ENCODE measurements around the gene CROCC.
"Not testable (repeated sequence)": the region's sequence is repeated elsewhere in the genome, so short reads cannot be mapped to it uniquely, and the experiment has no call there.

DNA sequence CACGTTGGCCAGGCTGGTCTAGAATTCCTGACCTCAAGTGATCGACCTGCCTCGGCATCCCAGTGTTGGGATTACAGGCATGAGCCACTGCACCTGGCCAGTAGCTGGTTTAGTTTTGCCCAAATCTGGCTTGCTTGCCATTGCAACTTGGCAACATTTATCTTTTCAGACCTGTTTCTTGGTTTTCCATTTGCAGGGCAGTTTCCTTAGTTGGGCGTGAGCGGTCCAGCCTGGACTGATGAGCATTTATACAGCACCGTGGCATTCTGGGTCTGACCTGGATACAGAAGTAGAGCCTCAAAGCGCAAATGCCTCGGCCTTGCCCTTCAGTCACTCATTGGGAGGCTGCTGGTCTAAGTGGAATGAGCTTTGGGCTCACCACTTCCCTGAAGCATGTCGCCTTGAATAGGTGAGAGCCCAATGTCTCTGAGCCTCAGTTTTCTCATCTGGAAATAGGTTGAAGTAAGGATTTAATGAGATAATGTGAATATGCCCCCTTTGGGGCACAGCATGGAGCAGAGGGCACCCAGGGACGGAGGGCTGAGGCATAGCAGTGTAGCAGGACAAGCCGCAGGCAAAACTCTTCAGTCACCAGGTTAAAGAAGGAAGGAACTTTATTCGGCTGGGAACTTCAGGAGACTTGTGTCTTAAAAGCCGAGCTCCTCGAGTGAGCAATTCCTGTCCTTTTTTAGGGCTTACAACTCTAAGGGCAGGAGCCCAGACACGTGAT lies 2.6 kb upstream of the CROCC start:
- TF ChIP-seq, protein P1, sequence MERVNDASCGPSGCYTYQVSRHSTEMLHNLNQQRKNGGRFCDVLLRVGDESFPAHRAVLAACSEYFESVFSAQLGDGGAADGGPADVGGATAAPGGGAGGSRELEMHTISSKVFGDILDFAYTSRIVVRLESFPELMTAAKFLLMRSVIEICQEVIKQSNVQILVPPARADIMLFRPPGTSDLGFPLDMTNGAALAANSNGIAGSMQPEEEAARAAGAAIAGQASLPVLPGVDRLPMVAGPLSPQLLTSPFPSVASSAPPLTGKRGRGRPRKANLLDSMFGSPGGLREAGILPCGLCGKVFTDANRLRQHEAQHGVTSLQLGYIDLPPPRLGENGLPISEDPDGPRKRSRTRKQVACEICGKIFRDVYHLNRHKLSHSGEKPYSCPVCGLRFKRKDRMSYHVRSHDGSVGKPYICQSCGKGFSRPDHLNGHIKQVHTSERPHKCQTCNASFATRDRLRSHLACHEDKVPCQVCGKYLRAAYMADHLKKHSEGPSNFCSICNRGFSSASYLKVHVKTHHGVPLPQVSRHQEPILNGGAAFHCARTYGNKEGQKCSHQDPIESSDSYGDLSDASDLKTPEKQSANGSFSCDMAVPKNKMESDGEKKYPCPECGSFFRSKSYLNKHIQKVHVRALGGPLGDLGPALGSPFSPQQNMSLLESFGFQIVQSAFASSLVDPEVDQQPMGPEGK (CRISPR knock-in tag; IDR thresholded peaks at IDR 0.05; ENCODE audit: borderline replicate concordance), result not testable (repeated sequence)
- not testable (repeated sequence) for TF ChIP-seq ZFP30 (CRISPR knock-in tag; IDR thresholded peaks at IDR 0.05); RARB (CRISPR knock-in tag; IDR thresholded peaks at IDR 0.05); ZNF565 (CRISPR knock-in tag; conservative IDR thresholded peaks at IDR 0.05; ENCODE audit: low read depth); ZFP3 (CRISPR knock-in tag; IDR thresholded peaks at IDR 0.05)

Measured in SK-N-SH treated with all-trans-retinoic acid at 6 μM for 48 hours (cell line).